Frontal cortex (tissue), 4 donors: Measurements from ENCODE around the gene KRTAP19-1. TPM values are rescaled to one million over a fixed set of nuclear protein-coding genes. Genes with fewer than 3 reads are reported as not detected.
"Not testable (repeated sequence)": the region's sequence is repeated elsewhere in the genome, so short reads cannot be mapped to it uniquely, and the experiment has no call there.

ENCODE experiments used
- DNase-seq, 2 donors: peaks; one replicate each; pipeline ENCODE4 v3.0.0; 2012; ENCODE audit warnings: low spot score in 2 of 2
- FAIRE-seq: peaks from 2 replicates; lab custom pipeline; 2012; peaks lifted over from hg19 to GRCh38; lab: Jason Lieb, UNC
- total RNA-seq: library from RNA; depleted of rRNA; stranded (reverse); fragments of >200 nt; gene quantifications from one replicate; pipeline ENCODE4 v1.2.3, GENCODE V29; 2014
- donor health status: control.
- donor health status: control.
- donor health status: control.

KRTAP19-1 gene
- not detected for total RNA-seq

DNA sequence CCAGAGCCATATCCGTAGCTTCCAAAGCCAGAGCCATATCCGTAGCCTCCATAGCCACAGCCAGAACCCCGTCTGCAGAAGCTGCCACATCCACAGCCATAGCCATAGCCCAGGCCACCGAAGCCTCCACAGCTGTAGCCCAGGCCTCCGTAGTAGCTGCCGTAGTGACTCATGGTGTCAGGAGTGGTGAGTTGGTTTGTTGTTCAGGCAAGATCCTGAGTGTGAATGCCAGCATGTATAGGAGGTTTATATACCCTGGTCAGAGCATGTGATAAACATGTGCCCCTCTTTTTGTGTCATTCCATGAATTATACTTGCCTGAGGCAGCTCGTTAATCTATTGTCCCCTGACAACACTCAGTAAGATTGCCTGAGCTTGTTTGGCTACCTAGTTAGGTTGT lies at the start of gene KRTAP19-1:
Gene KRTAP19-1, minus strand, starts transcription at position 223 of the 400 bp plus-strand sequence. Its CDS starts 50 bp downstream, at position 173.
- no peak for FAIRE-seq

DNA sequence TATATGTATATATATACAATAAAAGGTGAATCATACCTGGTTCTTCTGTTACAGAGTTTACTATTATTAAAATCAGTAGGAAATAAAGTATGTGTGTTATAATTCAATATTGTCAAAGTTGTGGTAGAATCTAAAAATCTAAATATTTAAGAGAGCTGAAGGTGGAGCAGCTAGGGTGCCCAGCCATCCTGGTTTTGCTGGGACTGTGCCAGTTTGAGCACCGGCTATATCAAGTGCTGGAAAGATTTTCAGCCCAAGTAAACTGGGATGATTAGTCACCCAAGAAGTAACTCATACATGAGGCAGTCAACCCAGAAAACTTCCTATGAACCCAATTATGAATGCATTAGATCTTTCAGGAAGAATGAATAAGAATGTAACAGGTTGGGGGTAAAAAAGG lies 38.7 kb upstream of the KRTAP19-1 start:
- DNase-seq (no peak), FAIRE-seq (no peak)

More for the DNA sequence above, at the start of gene KRTAP19-1:
- DNase-seq = no peak

DNA sequence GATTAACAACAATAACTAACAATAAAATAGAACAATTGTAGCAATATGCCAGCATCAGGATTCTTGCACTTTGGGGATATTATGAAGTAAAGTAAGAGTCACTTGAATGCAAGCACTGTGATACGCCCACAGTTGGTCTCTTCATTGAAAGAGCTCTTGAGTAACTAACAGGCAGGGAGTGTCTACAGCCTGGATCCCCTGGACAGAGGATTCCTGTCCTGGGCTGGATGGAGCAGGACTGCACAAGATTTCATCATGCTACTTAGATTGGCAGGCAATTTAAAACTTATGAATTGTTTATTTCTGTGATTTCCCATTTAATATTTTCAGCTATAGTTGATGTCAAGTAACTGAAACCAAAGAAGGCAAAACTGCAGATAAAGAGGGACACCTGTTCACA lies 35.5 kb upstream of the KRTAP19-1 start:
- DNase-seq = no peak
- no peak for FAIRE-seq

DNA sequence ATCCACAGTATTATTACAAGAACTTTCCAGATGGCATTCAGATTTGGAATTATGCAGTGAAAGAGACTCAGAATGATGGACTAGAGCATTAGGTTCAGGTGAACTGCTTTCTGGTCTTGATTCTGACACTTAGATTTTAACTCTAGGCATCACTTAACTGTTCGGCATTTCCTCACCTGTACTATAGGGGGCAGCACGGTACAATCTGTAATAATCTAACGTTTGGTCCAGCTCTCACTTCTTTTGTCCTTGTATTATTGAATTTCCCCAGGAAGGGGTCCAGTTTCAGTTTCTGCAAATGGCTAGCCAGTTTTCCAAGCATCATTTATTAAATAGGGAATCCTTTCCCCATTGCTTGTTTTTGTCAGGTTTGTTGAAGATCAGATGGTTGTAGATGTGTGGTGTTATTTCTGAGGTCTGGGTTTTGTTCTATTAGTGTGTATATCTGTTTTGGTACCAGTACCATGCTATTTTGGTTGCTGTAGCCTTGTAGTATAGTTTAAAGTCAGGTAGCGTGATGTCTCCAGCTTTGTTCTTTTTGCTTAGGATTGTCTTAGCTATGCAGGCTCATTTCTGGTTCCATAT lies 25.5 kb upstream of the KRTAP19-1 start:
- DNase-seq, FAIRE-seq: not testable (repeated sequence)

DNA sequence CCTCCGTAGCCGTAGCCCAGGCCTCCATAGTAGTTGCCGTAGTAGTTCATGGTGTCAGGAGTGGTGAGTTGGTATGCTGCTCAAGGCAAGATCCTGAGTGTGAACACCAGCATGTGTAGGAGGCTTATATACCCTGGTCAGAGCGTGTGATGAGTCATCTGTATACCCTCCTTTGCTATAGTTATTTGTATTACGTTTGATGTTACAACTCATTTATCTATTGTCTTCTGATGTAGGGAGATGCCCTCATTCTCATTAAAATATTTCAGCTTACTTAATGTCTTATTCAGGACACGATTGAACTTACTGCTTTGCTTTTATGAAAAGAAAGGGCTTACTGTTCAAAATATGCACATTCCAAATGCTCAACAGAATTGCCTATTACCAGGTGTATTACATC lies 21.9 kb upstream of the KRTAP19-1 start, which contains the start of gene KRTAP19-5:
Gene KRTAP19-5, minus strand, starts transcription at position 101 of the 400 bp plus-strand sequence. Its CDS starts 51 bp downstream, at position 50.
- DNase-seq = no peak
- no peak for FAIRE-seq

DNA sequence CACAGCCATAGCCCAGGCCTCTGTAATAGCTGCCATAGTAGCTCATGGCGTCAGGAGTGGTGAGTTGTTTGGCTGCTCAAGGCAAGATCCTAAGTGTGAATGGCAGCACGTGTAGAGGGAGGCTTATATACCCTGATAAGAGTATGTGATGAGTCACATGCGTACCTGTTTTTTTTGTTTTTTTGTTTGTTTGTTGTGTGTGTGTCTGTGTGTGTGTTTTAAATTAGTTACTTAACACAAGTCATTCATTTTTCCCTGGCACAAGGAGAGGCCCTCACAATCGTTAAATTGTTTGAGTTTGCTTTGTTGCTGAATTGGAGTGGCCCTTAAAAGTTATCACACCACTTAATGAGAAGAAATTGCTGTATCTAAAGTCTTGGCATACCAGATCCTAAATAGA lies 16.9 kb upstream of the KRTAP19-1 start, which contains the start of gene KRTAP19-4:
Gene KRTAP19-4, minus strand, starts transcription at position 101 of the 400 bp plus-strand sequence. Its CDS starts 55 bp downstream, at position 46.
- DNase-seq = no peak
- no peak for FAIRE-seq

DNA sequence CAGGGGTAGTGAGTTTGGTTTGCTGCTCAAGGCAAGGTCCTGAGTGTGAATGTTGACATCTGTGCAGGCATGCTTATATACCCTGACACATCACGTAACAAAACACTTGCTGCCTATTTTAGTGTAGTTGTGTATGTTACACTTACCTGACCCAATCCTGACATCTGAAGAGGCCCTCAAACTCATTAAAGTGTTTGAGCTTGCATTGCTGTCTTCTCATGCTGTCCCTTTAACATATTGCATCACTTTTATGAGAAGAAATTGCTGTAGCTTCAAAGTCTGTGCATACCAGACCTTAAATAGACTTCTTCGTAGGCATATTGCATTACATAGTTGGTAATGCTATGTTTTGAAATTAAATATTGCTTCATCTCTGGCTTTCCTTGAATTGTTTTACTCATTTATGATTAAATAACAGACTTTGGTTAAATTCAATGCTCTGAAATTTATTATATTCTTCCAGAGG lies 11.8 kb upstream of the KRTAP19-1 start, which contains the start of gene KRTAP19-3:
Gene KRTAP19-3, minus strand, starts transcription at position 51 of the 466 bp plus-strand sequence. CDS start 56 bp downstream, outside the sequence.
- DNase-seq = no peak
- no peak for FAIRE-seq

DNA sequence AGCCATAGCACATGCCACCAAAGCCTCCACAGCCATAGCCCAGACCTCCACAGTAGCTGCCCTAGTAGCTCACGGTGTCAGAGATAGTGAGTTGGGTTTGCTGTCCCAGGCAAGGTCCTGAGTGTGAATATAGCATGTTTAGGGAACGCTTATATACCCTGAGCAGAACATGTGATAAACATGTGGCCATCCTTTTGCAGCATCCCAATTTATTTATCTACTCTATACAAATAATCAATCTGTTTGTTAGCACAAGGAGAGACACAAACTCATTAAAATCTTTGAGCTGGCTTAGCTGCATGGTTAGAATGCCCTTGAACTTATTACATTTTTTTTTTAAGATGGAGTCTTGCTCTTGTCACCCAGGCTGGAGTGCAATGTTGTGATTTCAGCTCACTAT lies 7.2 kb upstream of the KRTAP19-1 start, which contains the start of gene KRTAP19-2:
Gene KRTAP19-2, minus strand, starts transcription at position 101 of the 400 bp plus-strand sequence. Its CDS starts 88 bp downstream, at position 13.
- FAIRE-seq (no peak), DNase-seq (no peak)

DNA sequence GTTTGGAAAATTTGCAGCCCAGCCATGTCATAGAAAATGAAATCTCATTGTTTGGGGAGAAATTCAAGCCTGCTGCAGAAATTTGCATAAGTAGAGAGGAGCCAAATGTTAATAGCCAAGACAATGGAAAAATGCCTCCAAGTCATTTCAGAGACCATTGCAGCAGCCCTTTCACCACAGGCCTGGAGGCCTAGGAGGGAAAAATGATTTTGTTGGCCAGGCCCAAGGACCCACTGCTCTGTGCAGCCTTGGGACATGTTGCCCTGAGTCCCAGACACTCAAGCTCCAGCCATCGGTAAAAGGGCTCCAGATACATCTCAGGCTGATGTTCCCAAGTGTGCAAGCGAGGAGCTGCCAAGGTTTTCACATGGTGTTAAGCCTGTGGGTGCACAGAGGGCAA lies 6.0 kb upstream of the KRTAP19-1 start:
- FAIRE-seq (no peak), DNase-seq (no peak)

DNA sequence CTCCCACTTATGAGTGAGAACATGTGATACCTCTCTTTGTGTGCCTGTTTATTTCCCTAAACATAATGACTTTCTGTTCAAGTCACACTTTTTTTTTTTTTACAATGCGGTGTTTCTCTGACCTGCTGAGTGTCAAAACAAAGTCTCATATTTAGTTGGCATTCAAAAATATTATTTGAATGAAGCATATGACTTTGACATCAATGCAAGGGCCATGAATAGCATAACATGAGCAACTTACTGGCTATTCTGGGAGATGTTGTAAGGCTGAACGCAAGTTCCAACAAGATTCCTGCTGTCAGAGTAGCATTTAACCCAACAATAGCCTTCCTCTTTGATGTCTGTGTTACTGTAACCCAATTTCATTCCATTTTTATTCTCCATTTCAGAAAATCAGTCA lies 2.0 kb upstream of the KRTAP19-1 start:
- DNase-seq (no peak), FAIRE-seq (no peak)

DNA sequence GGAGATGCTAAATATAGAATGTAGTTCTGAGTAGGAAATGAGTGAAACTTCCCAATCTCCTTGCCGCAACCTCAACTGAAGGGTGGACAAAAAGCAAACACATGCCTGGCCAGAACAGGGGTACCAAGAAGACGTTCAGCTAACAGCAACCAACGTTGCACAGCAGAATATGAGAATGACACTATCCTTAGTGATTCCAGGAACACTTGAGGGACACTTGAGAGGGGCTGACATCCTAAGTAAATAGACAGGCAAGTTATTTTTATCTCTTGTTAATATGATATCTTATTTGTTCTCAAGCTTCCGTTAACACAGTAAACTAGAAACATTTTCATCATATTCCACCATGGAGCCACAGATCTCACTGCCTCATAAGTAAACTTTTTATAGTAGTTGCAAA lies 908 bp downstream of the KRTAP19-1 start:
- FAIRE-seq (no peak), DNase-seq (no peak)

DNA sequence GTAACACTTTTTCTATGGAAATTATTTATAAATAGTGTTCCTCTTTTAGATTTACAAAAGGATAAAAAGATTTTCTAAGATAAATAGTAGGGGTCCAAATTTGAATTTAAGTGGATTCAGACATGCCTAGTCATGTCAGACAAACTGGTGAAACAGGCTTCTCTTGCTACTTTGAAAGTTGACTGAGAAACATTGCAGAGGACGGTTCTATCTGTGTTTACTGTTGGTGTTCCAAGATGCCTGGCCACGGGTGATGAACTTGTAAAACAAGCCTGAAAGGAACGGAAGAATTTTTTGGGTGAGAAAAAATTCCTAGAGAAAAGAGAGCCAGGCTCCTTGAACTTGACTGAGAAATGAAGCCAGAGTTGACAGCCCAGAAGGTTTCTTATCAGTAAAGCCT lies 2.2 kb downstream of the KRTAP19-1 start:
- DNase-seq = no peak
- no peak for FAIRE-seq

DNA sequence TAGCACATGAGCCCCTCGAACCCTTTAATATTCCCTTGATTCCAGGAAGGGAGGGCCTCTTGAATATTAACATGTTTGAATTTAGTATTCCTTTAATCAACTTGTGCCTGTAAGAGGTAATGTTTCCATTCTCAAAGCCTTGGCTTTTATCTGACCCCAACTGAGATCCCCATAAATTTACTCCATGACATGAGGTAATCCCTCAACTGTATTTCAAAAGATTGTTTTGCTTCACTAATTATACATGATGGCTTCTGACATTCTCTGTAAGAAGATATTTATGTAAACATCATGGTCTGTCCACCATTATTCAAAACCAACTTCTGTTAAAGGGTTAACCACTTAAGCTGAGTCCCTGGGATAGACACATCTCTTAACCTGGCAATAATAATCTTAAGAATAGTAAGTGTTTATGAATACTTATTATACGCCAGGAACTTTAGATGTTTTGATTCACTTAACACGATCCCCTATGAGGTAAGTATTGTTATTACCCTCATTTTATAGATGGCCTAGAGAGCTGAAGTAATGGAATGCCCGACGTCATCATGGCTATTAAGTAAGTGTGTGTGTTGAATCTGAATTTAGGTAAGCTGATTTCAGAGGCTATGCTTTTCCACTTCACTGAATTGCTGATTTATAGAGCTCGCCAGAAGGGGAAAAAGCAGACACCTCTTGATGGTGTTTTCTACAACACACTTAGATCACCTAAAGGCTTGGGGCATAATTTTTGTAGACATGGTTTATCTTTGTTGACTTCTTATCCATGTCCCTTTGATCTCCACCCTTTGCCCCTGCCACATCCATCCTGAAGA lies 11.1 kb downstream of the KRTAP19-1 start:
- no peak for FAIRE-seq
- no peak for DNase-seq

DNA sequence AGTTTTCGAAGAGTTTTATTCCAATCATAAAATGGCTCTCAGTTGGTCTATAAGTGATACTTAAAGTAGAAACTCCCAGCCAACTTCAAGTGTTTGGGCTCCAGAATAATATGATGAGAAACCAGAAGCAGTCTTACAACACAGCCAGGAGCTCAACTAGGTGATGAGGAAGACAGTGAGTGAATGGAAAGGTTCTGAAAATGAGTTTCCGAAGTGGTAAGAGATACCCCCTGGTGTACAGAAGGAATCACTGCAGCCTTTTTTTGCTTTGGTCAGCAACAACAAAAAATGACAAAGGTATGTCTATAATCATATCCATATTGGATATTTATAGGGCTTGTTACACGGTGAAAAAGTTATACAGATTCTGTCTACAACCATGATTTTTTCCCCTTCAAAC lies 16.5 kb downstream of the KRTAP19-1 start:
- no peak for FAIRE-seq
- no peak for DNase-seq

DNA sequence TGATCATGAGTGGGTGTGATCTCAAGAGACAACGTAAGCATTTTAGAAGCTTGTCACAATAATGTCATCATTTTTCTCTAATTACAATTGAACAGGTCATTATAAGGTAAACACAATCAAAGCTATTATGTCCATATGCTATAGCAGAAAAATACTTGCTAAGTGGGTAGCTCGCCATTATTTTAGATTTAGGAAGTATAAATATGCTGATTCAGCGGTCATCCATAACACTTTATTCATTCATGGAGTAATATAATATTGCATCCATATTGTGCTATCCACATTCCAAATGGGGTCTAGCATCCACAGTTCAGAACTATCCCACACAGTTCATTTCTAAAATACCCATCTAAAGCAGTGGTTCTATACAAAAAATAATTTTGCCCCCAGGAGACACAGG lies 31.7 kb downstream of the KRTAP19-1 start:
- DNase-seq (no peak), FAIRE-seq (no peak)

DNA sequence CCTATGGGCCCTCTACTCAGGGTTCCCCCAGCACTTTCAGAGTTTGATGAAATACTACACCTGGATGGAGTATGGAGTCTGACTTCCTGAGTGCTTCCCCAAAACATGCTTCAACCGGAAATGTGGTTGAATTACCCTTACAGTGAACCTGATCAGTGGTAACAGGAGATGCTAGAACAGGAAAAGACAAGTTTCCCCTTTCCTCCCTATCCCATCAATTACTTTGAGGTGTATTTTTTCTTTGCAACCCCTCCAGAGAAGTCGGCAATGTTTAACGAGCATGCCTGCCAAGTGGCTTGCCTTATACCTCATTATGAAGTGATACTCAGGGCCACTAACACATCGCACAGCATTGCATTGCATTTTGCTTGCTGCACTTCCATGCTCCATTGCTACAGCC lies 33.1 kb downstream of the KRTAP19-1 start:
- no peak for DNase-seq
- FAIRE-seq = no peak

DNA sequence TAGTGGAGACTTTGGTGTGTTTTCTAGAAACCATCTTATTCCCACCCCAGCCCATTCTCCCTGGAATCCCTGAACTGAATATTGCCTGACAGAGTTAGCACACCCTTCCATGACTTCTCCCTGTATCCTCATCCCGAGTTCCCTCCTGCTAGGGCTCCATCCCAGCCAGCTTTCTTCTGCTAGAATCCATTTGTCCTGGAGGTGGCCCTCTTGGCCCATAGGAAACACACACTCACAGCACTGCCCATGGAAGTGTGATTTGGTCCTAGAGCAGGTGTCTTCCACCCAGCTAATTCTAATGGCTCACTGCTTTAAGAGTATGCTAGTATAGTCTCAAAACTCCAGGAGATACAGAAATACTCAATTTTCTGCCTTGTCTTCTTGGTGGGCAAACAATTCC lies 36.0 kb downstream of the KRTAP19-1 start:
- DNase-seq (no peak), FAIRE-seq (no peak)

DNA sequence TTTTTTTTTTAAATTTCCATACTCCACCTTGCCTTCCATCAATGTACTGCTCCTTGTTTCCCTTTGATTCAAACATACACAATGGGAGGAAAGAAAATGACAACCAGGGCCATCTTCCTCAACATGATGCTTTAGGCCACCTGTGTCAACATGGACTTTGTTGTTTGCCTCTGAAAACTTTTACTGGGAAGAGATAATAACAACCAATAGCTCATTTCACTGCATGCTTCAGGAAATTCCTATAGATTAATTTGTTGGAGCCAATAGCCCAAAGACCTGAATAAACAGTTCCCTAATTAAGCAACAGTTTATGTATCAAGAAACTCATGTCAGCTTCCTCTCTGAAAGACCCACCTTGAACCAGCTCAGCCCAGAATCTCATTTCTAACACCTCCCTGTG lies 36.9 kb downstream of the KRTAP19-1 start:
- DNase-seq = no peak
- FAIRE-seq = no peak

DNA sequence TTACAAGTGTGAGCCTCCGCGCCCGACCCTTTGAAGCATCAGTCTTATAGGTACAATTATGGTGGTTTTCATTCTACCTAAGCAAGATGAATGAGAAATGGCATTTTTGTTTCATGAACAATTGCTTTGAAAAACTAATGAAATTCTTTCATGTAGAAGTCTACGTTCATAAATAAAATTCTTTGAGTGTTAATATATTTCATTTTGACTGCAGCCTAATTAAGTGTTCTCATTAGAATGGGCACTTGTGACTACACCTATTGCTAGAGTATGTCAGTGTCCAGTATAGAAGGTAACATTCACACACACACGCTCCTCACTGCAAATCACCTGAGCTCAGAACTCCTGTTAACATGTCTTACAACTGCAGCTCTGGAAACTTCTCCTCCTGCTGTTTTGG lies 40.2 kb downstream of the KRTAP19-1 start, which contains the start of gene KRTAP15-1:
Gene KRTAP15-1, plus strand, starts transcription at position 301 of the 400 bp plus-strand sequence. Its CDS starts 53 bp downstream, at position 354.
- no peak for FAIRE-seq
- no peak for DNase-seq

DNA sequence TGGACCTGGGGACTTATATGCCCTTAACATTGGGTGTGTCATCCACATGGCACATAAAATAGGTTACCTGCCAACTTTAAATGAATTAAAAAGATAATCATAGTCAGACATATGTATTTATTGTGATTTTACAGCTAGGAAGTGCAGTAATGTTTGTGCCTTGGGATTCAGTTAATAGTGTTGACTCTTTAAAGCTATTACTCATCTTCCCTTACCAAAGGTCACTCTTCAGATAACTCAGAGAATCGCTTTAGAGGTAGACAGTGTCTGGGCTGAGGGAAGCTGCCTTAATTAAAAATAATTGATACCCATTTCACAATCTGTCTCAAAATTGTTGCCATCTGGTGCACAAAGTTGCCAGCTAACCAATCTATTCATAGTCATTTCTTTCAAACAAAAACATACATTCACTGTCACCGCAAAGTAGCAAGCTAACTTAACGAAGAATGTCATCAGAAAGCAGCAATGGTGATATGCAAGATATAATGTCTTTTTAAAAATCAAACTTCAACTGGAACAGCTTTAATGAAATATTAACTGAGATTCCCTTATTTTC lies 43.1 kb downstream of the KRTAP19-1 start:
- no peak for DNase-seq

More for the DNA sequence above, 43.1 kb downstream of the KRTAP19-1 start:
- no peak for FAIRE-seq
